Activated CD8-positive, alpha-beta T cell treated with anti-CD3 and anti-CD28 coated beads, Interleukin-2, amount 10 ng/mL, durations not matched to agents 7 days and 5 days (primary cell): ENCODE measurements around the gene PRKAR2A. TPM values are rescaled to one million over a fixed set of nuclear protein-coding genes. Genes with fewer than 3 reads are reported as not detected.
"Not testable (repeated sequence)": the region's sequence is repeated elsewhere in the genome, so short reads cannot be mapped to it uniquely, and the experiment has no call there.

ENCODE experiments used
- ATAC-seq: fragments of 150-1000 bp; cut with Tn5 transposase; one replicate; pipeline ENCODE4 v1.10.0; 2021; ENCODE audit warnings: moderate library complexity
- CTCF ChIA-PET: fragments of 350-600 bp; sonication (Branson Sonifier 250); formaldehyde crosslinking; loops from one replicate; lab custom pipeline; 2021; ENCODE audit warnings: antibody characterized with exemption; lab: Charles Lee
- POLR2A ChIA-PET: fragments of 350-600 bp; sonication (Branson Sonifier 250); formaldehyde crosslinking; loops from one replicate; lab custom pipeline; 2021; ENCODE audit warnings: antibody characterized with exemption; lab: Charles Lee
- DNase-seq: peaks from one replicate; pipeline ENCODE4 v3.0.0-alpha.2; 2020
- H3K27ac Mint-ChIP-seq: one replicate; pipeline ENCODE4 v1.8.0; 2021; ENCODE audit warnings: mild to moderate bottlenecking, mixed read lengths
- H3K27me3 Mint-ChIP-seq: one replicate; pipeline ENCODE4 v1.8.0; 2021; ENCODE audit warnings: low read depth, mixed read lengths
- H3K36me3 Mint-ChIP-seq: one replicate; pipeline ENCODE4 v1.8.0; 2021; ENCODE audit warnings: low read depth, mixed read lengths
- H3K4me1 Mint-ChIP-seq: one replicate; pipeline ENCODE4 v1.8.0; 2021; ENCODE audit warnings: low read depth, mixed read lengths
- H3K4me3 Mint-ChIP-seq: one replicate; pipeline ENCODE4 v1.8.0; 2021; ENCODE audit warnings: mild to moderate bottlenecking, mixed read lengths
- H3K9me3 Mint-ChIP-seq: one replicate; pipeline ENCODE4 v1.8.0; 2022; ENCODE audit warnings: mixed read lengths; ENCODE audit not compliant: insufficient read depth
- total RNA-seq, 2 experiments: library from RNA; stranded (reverse); gene quantifications; one replicate each; pipeline ENCODE4 v1.2.3, GENCODE V29; 2021

Gene PRKAR2A
- total RNA-seq, 2 experiments from 2014 or later, result 35.9 to 40.2 TPM

DNA sequence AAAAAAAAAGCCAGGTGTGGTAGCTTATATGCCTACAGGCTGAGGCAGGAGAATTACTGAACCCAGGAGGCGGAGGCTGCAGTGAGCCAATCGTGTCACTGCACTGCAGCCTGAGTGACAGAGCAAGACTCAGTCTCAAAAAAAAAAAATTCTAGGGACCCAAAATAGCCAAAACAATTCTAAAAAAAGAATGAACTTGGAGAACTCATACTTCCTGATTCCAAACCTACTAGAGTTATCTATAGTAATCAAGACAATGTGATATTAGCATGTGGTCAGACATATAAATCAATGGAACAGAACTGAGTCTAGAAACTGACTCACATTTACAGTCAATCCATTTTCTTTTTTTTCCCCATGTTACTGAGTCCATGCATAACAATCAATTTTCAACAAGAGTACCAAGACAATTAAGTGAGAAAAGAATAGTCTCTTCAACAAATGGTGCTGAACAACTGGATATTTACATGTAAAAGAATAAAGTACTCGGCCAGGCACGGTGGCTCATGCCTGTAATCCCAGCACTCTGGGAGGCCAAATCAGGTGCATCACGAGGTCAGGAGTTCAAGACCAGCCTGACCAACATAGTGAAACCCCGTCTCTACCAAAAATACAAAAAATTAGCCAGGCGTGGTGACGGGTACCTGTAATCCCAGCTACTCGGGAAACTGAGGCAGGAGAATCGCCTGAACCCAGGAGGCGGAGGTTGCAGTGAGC lies 11.9 kb downstream of the PRKAR2A start:
- POLR2A ChIA-PET, result no interaction called here
- ATAC-seq, result no peak
- CTCF ChIA-PET, result no interaction called here
- DNase-seq, result no peak
- no peaks in the 10 kb centered on the region for H3K9me3 Mint-ChIP-seq
- no peak overlapping the region for H3K27ac Mint-ChIP-seq
- no peaks in the 10 kb centered on the region for H3K27me3 Mint-ChIP-seq
- H3K36me3 Mint-ChIP-seq, result peaks cover 16% of the 10 kb centered on the region
- H3K4me1 Mint-ChIP-seq, result no peaks in the 10 kb centered on the region
- H3K4me3 Mint-ChIP-seq, result no peak overlapping the region

GRCh38 chr3:48832684-48833083 lies 15.0 kb downstream of the PRKAR2A start:
- ChIA-PET CTCF (interaction anchor here (0.8 to 1.5 kb wide), 5 partner anchors 13 to 393 kb away, joined by 3 to 6 read pairs (median 3); partner anchors contain the start of genes CCDC51, PRKAR2A and TMA7), POLR2A (no interaction called here)
- DNase-seq (no peak), ATAC-seq (no peak)
- H3K36me3 Mint-ChIP-seq, result peaks cover 14% of the 10 kb centered on the region
- H3K4me1 Mint-ChIP-seq, result no peaks in the 10 kb centered on the region
- H3K9me3 Mint-ChIP-seq, result no peaks in the 10 kb centered on the region
- H3K4me3 Mint-ChIP-seq, result no peak overlapping the region
- H3K27me3 Mint-ChIP-seq, result no peaks in the 10 kb centered on the region
- no peak overlapping the region for H3K27ac Mint-ChIP-seq

DNA sequence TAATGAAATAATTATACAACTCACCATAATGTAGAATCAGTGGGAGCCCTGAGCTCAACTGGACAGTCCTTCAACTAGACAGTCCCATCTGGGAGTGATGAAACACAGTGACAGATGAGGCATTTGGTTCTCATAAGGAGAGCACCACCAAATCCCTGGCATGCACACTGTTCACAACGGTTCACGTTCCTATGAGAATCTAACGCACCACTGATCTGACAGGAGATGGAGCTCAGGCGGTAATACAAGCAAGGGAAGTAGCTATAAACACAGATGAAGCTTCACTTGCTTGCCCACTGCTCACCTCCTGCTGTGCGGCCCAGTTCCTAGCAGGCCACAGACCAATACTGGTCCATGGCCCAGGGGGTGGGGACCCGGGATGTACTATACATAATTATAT lies 17.0 kb downstream of the PRKAR2A start:
- H3K27ac Mint-ChIP-seq, result no peak overlapping the region
- H3K27me3 Mint-ChIP-seq, result no peaks in the 10 kb centered on the region
- H3K4me1 Mint-ChIP-seq, result no peaks in the 10 kb centered on the region
- peaks cover 6% of the 10 kb centered on the region for H3K36me3 Mint-ChIP-seq
- ATAC-seq (no peak), DNase-seq (no peak)
- no peaks in the 10 kb centered on the region for H3K9me3 Mint-ChIP-seq
- ChIA-PET POLR2A (no interaction called here), CTCF (no interaction called here)
- H3K4me3 Mint-ChIP-seq, result no peak overlapping the region

DNA sequence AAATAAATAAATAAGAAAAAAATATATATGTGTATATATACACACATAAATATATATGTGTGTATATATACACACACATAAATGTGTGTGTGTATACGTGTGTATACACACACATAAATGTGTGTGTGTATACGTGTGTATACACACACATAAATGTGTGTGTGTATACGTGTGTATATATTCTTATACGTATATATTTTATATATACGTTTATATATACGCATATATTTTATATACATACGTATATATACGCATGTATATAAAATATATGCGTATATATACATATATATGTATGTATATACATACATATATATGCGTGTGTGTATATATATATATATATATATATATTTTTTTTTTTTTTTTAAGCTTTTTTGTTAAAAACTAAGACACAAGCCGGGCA lies 18.1 kb downstream of the PRKAR2A start:
- H3K4me3 Mint-ChIP-seq, H3K27ac Mint-ChIP-seq, H3K4me1 Mint-ChIP-seq, DNase-seq, H3K27me3 Mint-ChIP-seq, POLR2A ChIA-PET, H3K9me3 Mint-ChIP-seq, CTCF ChIA-PET, H3K36me3 Mint-ChIP-seq, ATAC-seq: not testable (repeated sequence)

DNA sequence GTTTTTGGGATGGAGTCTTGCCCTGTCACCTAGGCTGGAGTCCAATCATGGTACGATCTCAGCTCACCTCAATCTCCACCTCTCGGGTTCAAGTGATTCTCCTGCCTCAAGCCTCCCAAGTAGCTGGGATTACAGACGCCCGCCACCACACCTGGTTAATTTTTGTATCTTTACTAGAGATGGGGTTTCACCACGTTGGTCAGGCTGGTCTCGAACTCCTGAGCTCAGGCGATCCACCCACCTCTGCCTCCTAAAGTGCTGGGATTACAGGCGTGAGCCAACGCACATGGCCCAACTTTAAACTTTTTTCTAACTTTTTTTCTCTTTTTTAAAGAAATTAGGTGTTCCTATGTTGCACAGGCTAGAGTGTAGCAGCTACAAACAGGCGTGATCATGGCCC lies 19.8 kb downstream of the PRKAR2A start:
- H3K4me1 Mint-ChIP-seq, DNase-seq, POLR2A ChIA-PET, CTCF ChIA-PET, H3K36me3 Mint-ChIP-seq, ATAC-seq, H3K27me3 Mint-ChIP-seq, H3K4me3 Mint-ChIP-seq, H3K9me3 Mint-ChIP-seq, H3K27ac Mint-ChIP-seq: not testable (repeated sequence)

DNA sequence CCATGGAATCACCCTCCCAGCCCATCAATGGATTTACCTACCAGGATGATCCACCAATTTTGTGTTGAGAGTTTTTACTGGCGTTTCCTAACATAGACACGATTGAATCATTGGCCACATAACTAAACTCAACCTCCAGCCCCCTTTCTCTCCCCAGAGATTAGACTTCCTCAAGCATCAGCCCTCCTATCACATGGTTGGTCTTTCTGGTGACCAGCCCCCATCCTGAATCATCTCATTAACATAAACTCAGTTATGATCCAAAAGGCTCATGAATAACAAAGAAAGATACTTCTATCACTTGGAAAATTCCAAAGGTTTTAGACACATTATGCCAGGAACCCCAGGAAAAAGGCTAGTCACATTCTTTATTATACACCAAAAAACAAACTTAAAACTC lies 21.2 kb downstream of the PRKAR2A start:
- Mint-ChIP-seq H3K36me3 (peaks cover 4% of the 10 kb centered on the region), H3K27ac (no peak overlapping the region), H3K4me1 (no peaks in the 10 kb centered on the region), H3K4me3 (no peak overlapping the region), H3K9me3 (no peaks in the 10 kb centered on the region), H3K27me3 (no peaks in the 10 kb centered on the region)
- ChIA-PET CTCF (no interaction called here), POLR2A (no interaction called here)
- no peak for DNase-seq
- ATAC-seq, result no peak

- DNase-seq (no peak), ATAC-seq (no peak)
- ChIA-PET CTCF (no interaction called here), POLR2A (no interaction called here)
- peaks cover 14% of the 10 kb centered on the region for H3K4me1 Mint-ChIP-seq
- H3K27me3 Mint-ChIP-seq, result no peaks in the 10 kb centered on the region
- H3K27ac Mint-ChIP-seq, result no peak overlapping the region
- H3K4me3 Mint-ChIP-seq, result no peak overlapping the region
- peaks cover 4% of the 10 kb centered on the region for H3K36me3 Mint-ChIP-seq
- no peaks in the 10 kb centered on the region for H3K9me3 Mint-ChIP-seq
These were observed 26.9 kb downstream of the PRKAR2A start for GRCh38 chr3:48820612-48821324.

DNA sequence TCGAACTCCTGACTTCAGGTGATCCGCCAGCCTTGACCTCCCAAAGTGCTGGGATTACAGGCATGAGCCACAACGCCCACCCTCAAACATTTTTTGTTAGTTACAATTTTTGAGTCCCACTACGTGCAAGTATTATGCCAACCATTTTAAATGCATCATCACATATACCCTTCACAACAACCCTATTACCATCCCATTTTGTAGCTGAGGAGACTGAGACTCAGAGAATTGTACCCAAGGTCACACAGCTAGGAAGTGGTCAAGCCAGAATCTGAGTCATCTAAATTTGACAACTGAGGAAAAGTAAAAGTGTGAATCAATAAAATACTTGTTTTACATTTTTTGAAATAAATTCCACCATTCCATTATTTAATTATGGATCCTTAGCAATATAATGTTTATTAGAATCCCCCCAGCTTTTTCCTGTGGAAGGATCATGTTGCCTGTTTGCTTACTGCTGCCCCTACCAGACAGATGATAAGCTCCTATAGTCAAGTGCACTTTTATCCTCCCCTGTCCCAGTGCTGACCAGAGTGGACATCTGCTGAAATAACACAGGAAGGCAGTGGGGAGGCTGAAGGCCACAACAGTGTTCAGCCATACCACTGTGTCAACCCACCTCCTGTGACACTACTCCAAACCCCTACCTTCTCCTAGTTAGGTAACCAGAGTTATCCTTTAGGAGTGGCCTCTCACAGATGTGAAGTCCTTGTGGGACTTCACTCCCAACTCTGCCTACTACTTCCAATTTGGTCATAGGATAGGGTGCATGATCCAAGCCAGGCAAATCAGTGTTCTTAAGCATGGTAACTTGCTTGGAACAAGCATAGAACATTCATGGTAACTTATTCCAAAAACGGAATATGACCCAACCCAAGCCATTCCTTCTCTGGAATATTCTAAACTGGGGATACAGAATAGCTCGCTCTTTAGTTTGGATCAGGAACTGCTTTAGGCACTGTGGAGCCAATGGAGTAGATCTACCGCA lies 28.1 kb downstream of the PRKAR2A start:
- Mint-ChIP-seq H3K4me3 (no peak overlapping the region), H3K27me3 (no peaks in the 10 kb centered on the region), H3K36me3 (peaks cover 5% of the 10 kb centered on the region), H3K9me3 (no peaks in the 10 kb centered on the region), H3K4me1 (peaks cover 15% of the 10 kb centered on the region), H3K27ac (no peak overlapping the region)
- DNase-seq (no peak), ATAC-seq (no peak)
- POLR2A ChIA-PET, result interaction anchor here (0.5 kb wide), 1 partner anchor 379 kb away, joined by 3 read pairs; no protein-coding TSS in a partner anchor
- CTCF ChIA-PET, result no interaction called here

DNA sequence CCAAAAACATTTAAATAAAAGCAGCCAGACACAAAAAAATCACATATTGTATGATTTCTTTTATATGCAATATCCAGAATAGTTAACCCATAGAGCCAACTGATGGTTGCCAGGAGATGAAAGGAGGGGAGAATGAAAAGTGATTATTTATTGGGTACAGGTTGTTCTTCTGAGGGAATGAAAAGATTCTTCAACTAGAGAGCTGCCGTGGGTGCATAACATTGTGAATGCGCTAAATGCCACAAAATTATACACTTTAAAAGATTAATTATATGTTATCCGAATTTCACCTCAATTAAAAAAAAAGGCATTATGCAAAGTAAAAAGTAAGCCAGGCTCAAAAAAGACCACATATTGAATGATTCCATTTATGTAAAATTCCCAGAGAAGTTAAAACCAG lies 36.1 kb downstream of the PRKAR2A start:
- Mint-ChIP-seq H3K4me3 (no peak overlapping the region), H3K4me1 (peaks cover 27% of the 10 kb centered on the region), H3K36me3 (peaks cover 17% of the 10 kb centered on the region), H3K27ac (peak overlapping the region; percentile 88), H3K27me3 (no peaks in the 10 kb centered on the region), H3K9me3 (peaks cover 17% of the 10 kb centered on the region)
- ChIA-PET POLR2A (no interaction called here), CTCF (no interaction called here)
- DNase-seq (no peak), ATAC-seq (no peak)

- ChIA-PET CTCF (no interaction called here), POLR2A (no interaction called here)
- H3K27me3 Mint-ChIP-seq, result no peaks in the 10 kb centered on the region
- H3K4me1 Mint-ChIP-seq, result peaks cover 4% of the 10 kb centered on the region
- H3K36me3 Mint-ChIP-seq, result peaks cover 5% of the 10 kb centered on the region
- H3K9me3 Mint-ChIP-seq, result no peaks in the 10 kb centered on the region
- no peak overlapping the region for H3K27ac Mint-ChIP-seq
- H3K4me3 Mint-ChIP-seq, result no peak overlapping the region
- no peak for DNase-seq
- no peak for ATAC-seq
These were observed 42.7 kb downstream of the PRKAR2A start for GRCh38 chr3:48804930-48805329.

DNA sequence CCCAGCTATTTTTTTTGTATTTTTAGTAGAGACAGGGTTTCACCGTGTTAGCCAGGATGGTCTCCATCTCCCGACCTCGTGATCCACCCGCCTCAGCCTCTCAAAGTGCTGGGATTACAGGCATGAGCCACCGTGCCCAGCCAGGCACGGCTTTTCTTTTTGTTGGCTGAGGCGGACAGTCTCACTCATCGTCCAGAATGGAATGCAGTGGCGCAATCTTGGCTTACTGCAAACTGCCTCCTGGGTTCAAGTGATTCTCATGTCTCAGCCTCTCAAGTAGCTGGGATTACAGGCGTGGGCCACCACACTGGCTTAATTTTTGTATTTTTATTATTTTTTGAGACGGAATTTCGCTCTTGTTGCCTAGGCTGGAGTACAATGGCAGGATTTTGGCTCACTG lies 46.8 kb downstream of the PRKAR2A start:
- H3K36me3 Mint-ChIP-seq, CTCF ChIA-PET, H3K4me1 Mint-ChIP-seq, ATAC-seq, POLR2A ChIA-PET, DNase-seq, H3K27ac Mint-ChIP-seq, H3K4me3 Mint-ChIP-seq, H3K27me3 Mint-ChIP-seq, H3K9me3 Mint-ChIP-seq: not testable (repeated sequence)
